NCI-H460 (cell line): ENCODE measurements around the gene IFIT5. TPM values are rescaled to one million over a fixed set of nuclear protein-coding genes. Genes with fewer than 3 reads are reported as not detected.

Experiments
- total RNA-seq: library from RNA; depleted of rRNA; stranded (reverse); fragments of >200 nt; shearing (Covaris generic); gene quantifications from 2 replicates; pipeline ENCODE4 v1.2.3, GENCODE V29; 2014; rRNA removed

IFIT5 gene
- total RNA-seq, 1 experiment from 2014 or later: 19.5 TPM

Other genes starting within 250 kb of the IFIT5 start
- not detected in 2 replicates for gene CH25H, start 207.3 kb upstream of the IFIT5 start, total RNA-seq
- 67.7 and 70.7 TPM in 2 replicates for gene LIPA, start 162.8 kb upstream of the IFIT5 start, total RNA-seq
- 1.1 and 1.2 TPM in 2 replicates for gene IFIT2, start 112.5 kb upstream of the IFIT5 start, total RNA-seq
- 2.5 and 3.1 TPM in 2 replicates for gene IFIT3, start 86.6 kb upstream of the IFIT5 start, total RNA-seq
- not detected in 2 replicates for gene IFIT1B, start 36.5 kb upstream of the IFIT5 start, total RNA-seq
- 1.4 and 1.7 TPM in 2 replicates for gene IFIT1, start 21.9 kb upstream of the IFIT5 start, total RNA-seq
- 0.10 and 0.14 TPM in 2 replicates for gene SLC16A12, start 121.0 kb downstream of the IFIT5 start, total RNA-seq
- 11.2 and 12.4 TPM in 2 replicates for gene PANK1, start 230.7 kb downstream of the IFIT5 start, total RNA-seq